K562 (cell line): Measurements from ENCODE around the gene IGFBP4. TPM values are rescaled to one million over a fixed set of nuclear protein-coding genes. Genes with fewer than 3 reads are reported as not detected.

Experiments used
- BRD9 ChIP-seq: fragments of 450-650 bp; IDR thresholded peaks from 2 replicates; pipeline ENCODE4 v1.6.1; 2018; ENCODE audit warnings: low read depth; ENCODE audit not compliant: partially characterized antibody
- DPF2 ChIP-seq: fragments of 450-650 bp; IDR thresholded peaks from 2 replicates; pipeline ENCODE4 v1.6.1; 2016
- ELF2 ChIP-seq: fragments of 250-450 bp; sonication (Bioruptor Pico); IDR thresholded peaks from 2 replicates; pipeline ENCODE4 v1.5.0; 2021; ENCODE audit warnings: mild to moderate bottlenecking
- EP300 ChIP-seq: IDR thresholded peaks from 2 replicates; pipeline ENCODE4 v1.6.1; 2012; ENCODE audit warnings: low read length, improper control_type of control experiment
- ERF ChIP-seq: fragments of 450-650 bp; formaldehyde crosslinking; IDR thresholded peaks from 2 replicates; pipeline ENCODE4 v1.4.0; 2020; ENCODE audit warnings: mild to moderate bottlenecking, mixed read lengths
- GABPA ChIP-seq: fragments of 200-800 bp; sonication (Bioruptor generic); conservative IDR thresholded peaks from 2 replicates; pipeline ENCODE4 v1.6.1; 2016; ENCODE audit warnings: low read depth, missing genetic modification characterization, missing compliant biosample characterization
- HIVEP1 ChIP-seq: fragments of 250-450 bp; sonication (Bioruptor Pico); IDR thresholded peaks from 2 replicates; pipeline ENCODE4 v1.4.0; 2020; ENCODE audit warnings: mild to moderate bottlenecking
- HMG20B ChIP-seq: fragments of 250-450 bp; sonication (Bioruptor Pico); IDR thresholded peaks from 2 replicates; pipeline ENCODE4 v1.5.0; 2021; ENCODE audit warnings: mild to moderate bottlenecking
- HNRNPUL1 ChIP-seq: fragments of 200-400 bp; formaldehyde crosslinking; IDR thresholded peaks from 2 replicates; pipeline ENCODE4 v1.6.1; 2017; ENCODE audit warnings: low read length
- MCM5 ChIP-seq: fragments of 450-650 bp; IDR thresholded peaks from 2 replicates; pipeline ENCODE4 v1.6.1; 2016; ENCODE audit warnings: low read depth
- NR2F6 ChIP-seq: fragments of 450-650 bp; formaldehyde crosslinking; IDR thresholded peaks from 2 replicates; pipeline ENCODE4 v1.4.0; 2020; ENCODE audit warnings: mild to moderate bottlenecking
- RBM34 ChIP-seq: fragments of 200-400 bp; formaldehyde crosslinking; IDR thresholded peaks from 2 replicates; pipeline ENCODE4 v1.6.1; 2018; ENCODE audit warnings: low read length, borderline replicate concordance; ENCODE audit not compliant: insufficient read depth
- SRSF7 ChIP-seq: fragments of 200-400 bp; formaldehyde crosslinking; optimal IDR thresholded peaks from 2 replicates; pipeline ENCODE3; 2017; ENCODE audit warnings: mild to moderate bottlenecking, low read depth, low read length
- TCF7 ChIP-seq: sonication (generic); IDR thresholded peaks from 2 replicates; pipeline ENCODE4 v1.6.1; 2016; ENCODE audit warnings: antibody characterized with exemption, borderline replicate concordance
- TEAD1 ChIP-seq, 2 experiments: fragments of 450-650 bp in 1 of 2; sonication (generic) in 1 of 2; formaldehyde crosslinking; IDR thresholded peaks; 2 replicates each; pipeline versions ENCODE4 v1.4.0 to v1.8.0; 2020 to 2022; ENCODE audit warnings: mild to moderate bottlenecking in 2 of 2, missing genetic modification reagents in 1 of 2
- ZBED1 ChIP-seq: IDR thresholded peaks from 2 replicates; pipeline ENCODE4 v1.6.1; 2014
- ZFP1 ChIP-seq: fragments of 450-650 bp; formaldehyde crosslinking; IDR thresholded peaks from 2 replicates; pipeline ENCODE4 v1.4.0; 2020; ENCODE audit warnings: mild to moderate bottlenecking, mixed read lengths
- ZNF133 ChIP-seq: fragments of 250-450 bp; sonication (Bioruptor Pico); IDR thresholded peaks from 2 replicates; pipeline ENCODE4 v1.4.0; 2020; ENCODE audit warnings: mild to moderate bottlenecking
- ZNF197 ChIP-seq: fragments of 200-800 bp; sonication (Bioruptor generic); IDR thresholded peaks from 2 replicates; pipeline ENCODE4 v1.6.1; 2016; ENCODE audit warnings: low read depth, missing genetic modification characterization, missing compliant biosample characterization
- ZNF830 ChIP-seq: fragments of 250-450 bp; sonication (Bioruptor Pico); IDR thresholded peaks from 2 replicates; pipeline ENCODE4 v1.5.0; 2021; ENCODE audit warnings: mild to moderate bottlenecking
- polyA plus RNA-seq, 8 experiments: library from polyadenylated mRNA; depleted of rRNA in 4 of 8; stranded (reverse) in 5 of 8; unstranded in 3 of 8; fragments of >200 nt; fragmentation: Nextera tagmentation in 2 of 8; fragmentation: Illumina TruSeq in 1 of 8; extraction: Ambion mirVana in 2 of 8; extraction: Trizol in 1 of 8; gene quantifications; 2 replicates each; pipeline versions ENCODE4 v1.2.1 to v1.2.3, GENCODE V29; 2011 to 2014; ENCODE audit warnings: inconsistent platforms in 1 of 8, missing spikeins in 1 of 8
- total RNA-seq, 7 experiments: library from RNA; depleted of rRNA in 6 of 7; stranded (reverse); fragments of >200 nt in 6 of 7; fragmentation: Illumina TruSeq in 2 of 7; extraction: Trizol in 2 of 7; gene quantifications; 2 replicates each; pipeline versions ENCODE4 v1.2.1 to v1.2.3, GENCODE V29; 2011 to 2021; ENCODE audit warnings: low replicate concordance in 1 of 7
- TF ChIP-seq, protein P1 (sequence below): fragments of 250-450 bp; sonication (Bioruptor Pico); IDR thresholded peaks from 2 replicates; pipeline ENCODE4 v1.4.0; 2020; ENCODE audit warnings: mild to moderate bottlenecking, moderate library complexity
- TF ChIP-seq, protein P2 (sequence below): fragments of 450-650 bp; formaldehyde crosslinking; IDR thresholded peaks from 2 replicates; pipeline ENCODE4 v1.4.0; 2022; ENCODE audit warnings: mild to moderate bottlenecking, moderate library complexity
- TF ChIP-seq, protein P3 (sequence below): fragments of 450-650 bp; formaldehyde crosslinking; IDR thresholded peaks from 2 replicates; pipeline ENCODE4 v1.4.0; 2022; ENCODE audit warnings: missing genetic modification characterization
- TF ChIP-seq, protein P4 (sequence below): sonication (generic); formaldehyde crosslinking; IDR thresholded peaks from 2 replicates; pipeline ENCODE4 v1.8.0; 2022; ENCODE audit warnings: mild to moderate bottlenecking, missing genetic modification reagents
- TF ChIP-seq, protein P5 (sequence below): fragments of 250-450 bp; sonication (Bioruptor Pico); IDR thresholded peaks from 2 replicates; pipeline ENCODE4 v1.5.0; 2021

Gene IGFBP4
- total and polyA plus RNA-seq, 9 of the 15 experiments (the other 6 are each of a cell fraction or from before 2014, with no cell fraction given), result 8.8 to 99.8 (median 18.6) TPM

DNA sequence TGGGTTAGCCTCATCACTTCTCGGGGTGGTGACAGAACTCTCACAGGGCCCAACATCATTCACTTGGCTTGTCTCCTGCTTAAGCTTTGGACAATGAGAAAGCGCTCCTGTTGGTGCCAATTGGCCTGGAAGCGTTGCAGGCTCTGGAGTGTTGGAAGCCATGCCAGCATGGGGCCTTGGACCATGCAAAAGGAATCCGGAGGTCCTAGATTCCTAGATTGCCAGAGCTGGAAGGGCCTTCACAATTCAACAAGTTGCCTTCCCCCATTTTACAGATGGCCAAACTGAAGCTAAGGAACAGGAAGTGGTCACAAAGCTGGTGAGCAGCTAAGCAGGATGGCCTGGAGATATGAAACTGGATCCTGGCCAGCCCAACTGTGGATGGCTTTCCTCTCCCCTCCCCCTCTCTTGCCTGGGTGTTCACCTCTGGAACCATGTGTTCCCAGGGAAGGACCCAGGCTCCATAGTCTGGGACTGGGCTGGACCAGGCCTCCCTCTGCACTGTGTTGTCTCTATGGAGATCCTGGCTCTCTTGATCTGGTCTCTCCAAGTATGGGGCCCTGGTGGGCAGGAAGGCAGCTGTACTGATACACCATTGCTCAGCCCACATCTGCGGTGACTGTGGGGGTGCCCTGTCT, 6.0 kb upstream of the IGFBP4 start (continued):
- TF ChIP-seq MCM5 (no peak), BRD9 (no peak), ZNF830 (CRISPR knock-in tag) (no peak), RBM34 (no peak), ZNF197 (CRISPR knock-in tag) (peak; percentile 72; the same call in 1 of the 2 replicates), SRSF7 (no peak), HIVEP1 (no peak), TCF7 (no peak), TEAD1 (CRISPR knock-in tag; IDR thresholded peaks at IDR 0.05) (no peak), ZBED1 (no peak), NR2F6 (CRISPR knock-in tag) (no peak), ERF (CRISPR knock-in tag) (no peak), ELF2 (CRISPR knock-in tag) (no peak), GABPA (tag) (peak; percentile 82), HMG20B (no peak), HNRNPUL1 (no peak), ZFP1 (CRISPR knock-in tag) (no peak), DPF2 (no peak), ZNF133 (CRISPR knock-in tag) (no peak), EP300 (peak; percentile 49; the same call in 1 of the 2 replicates)
- TF ChIP-seq, protein P1, sequence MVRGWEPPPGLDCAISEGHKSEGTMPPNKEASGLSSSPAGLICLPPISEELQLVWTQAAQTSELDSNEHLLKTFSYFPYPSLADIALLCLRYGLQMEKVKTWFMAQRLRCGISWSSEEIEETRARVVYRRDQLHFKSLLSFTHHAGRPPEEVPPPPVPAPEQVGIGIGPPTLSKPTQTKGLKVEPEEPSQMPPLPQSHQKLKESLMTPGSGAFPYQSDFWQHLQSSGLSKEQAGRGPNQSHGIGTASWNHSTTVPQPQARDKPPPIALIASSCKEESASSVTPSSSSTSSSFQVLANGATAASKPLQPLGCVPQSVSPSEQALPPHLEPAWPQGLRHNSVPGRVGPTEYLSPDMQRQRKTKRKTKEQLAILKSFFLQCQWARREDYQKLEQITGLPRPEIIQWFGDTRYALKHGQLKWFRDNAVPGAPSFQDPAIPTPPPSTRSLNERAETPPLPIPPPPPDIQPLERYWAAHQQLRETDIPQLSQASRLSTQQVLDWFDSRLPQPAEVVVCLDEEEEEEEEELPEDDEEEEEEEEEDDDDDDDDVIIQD (CRISPR knock-in tag), result no peak
- TF ChIP-seq, protein P2, sequence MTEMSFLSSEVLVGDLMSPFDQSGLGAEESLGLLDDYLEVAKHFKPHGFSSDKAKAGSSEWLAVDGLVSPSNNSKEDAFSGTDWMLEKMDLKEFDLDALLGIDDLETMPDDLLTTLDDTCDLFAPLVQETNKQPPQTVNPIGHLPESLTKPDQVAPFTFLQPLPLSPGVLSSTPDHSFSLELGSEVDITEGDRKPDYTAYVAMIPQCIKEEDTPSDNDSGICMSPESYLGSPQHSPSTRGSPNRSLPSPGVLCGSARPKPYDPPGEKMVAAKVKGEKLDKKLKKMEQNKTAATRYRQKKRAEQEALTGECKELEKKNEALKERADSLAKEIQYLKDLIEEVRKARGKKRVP (CRISPR knock-in tag), result no peak
- TF ChIP-seq, protein P3, sequence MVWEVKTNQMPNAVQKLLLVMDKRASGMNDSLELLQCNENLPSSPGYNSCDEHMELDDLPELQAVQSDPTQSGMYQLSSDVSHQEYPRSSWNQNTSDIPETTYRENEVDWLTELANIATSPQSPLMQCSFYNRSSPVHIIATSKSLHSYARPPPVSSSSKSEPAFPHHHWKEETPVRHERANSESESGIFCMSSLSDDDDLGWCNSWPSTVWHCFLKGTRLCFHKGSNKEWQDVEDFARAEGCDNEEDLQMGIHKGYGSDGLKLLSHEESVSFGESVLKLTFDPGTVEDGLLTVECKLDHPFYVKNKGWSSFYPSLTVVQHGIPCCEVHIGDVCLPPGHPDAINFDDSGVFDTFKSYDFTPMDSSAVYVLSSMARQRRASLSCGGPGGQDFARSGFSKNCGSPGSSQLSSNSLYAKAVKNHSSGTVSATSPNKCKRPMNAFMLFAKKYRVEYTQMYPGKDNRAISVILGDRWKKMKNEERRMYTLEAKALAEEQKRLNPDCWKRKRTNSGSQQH (CRISPR knock-in tag), result no peak
- TF ChIP-seq, protein P4, sequence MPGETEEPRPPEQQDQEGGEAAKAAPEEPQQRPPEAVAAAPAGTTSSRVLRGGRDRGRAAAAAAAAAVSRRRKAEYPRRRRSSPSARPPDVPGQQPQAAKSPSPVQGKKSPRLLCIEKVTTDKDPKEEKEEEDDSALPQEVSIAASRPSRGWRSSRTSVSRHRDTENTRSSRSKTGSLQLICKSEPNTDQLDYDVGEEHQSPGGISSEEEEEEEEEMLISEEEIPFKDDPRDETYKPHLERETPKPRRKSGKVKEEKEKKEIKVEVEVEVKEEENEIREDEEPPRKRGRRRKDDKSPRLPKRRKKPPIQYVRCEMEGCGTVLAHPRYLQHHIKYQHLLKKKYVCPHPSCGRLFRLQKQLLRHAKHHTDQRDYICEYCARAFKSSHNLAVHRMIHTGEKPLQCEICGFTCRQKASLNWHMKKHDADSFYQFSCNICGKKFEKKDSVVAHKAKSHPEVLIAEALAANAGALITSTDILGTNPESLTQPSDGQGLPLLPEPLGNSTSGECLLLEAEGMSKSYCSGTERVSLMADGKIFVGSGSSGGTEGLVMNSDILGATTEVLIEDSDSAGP (CRISPR knock-in tag), result no peak
- TF ChIP-seq, protein P5, sequence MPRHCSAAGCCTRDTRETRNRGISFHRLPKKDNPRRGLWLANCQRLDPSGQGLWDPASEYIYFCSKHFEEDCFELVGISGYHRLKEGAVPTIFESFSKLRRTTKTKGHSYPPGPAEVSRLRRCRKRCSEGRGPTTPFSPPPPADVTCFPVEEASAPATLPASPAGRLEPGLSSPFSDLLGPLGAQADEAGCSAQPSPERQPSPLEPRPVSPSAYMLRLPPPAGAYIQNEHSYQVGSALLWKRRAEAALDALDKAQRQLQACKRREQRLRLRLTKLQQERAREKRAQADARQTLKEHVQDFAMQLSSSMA (CRISPR knock-in tag), result no peak
